KOPT-K1 (cell line): ENCODE measurements around the gene ZNF555.
"Not testable (repeated sequence)": the region's sequence is repeated elsewhere in the genome, so short reads cannot be mapped to it uniquely, and the experiment has no call there.

ENCODE experiments used
- H3K27ac ChIP-seq: fragments of 200-600 bp; sonication (generic); 2 replicates; pipeline ENCODE4 v1.5.1; 2016; ENCODE audit warnings: antibody characterized with exemption, mild to moderate bottlenecking, low read depth, low read length; ENCODE audit not compliant: poor library complexity, severe bottlenecking
- H3K36me3 ChIP-seq: fragments of 200-600 bp; sonication (generic); 2 replicates; pipeline ENCODE4 v1.5.1; 2017; ENCODE audit warnings: antibody characterized with exemption, mild to moderate bottlenecking, low read length, moderate library complexity; ENCODE audit not compliant: insufficient read depth
- H3K9me3 ChIP-seq: fragments of 200-600 bp; sonication (generic); 2 replicates; pipeline ENCODE4 v1.5.1; 2017; ENCODE audit warnings: antibody characterized with exemption, low read length, mild to moderate bottlenecking; ENCODE audit not compliant: insufficient read depth, poor library complexity, severe bottlenecking

ZNF555 gene

GRCh38 chr19:2840794-2841791 is at the start of gene ZNF555:
ZNF555 (plus strand) TSS chr19:2841475; CDS start chr19:2841573, 98 bp downstream.
- Histone ChIP-seq H3K9me3 (peaks cover 48% of the 10 kb centered on the region), H3K36me3 (no peaks in the 10 kb centered on the region), H3K27ac (peak within 1 kb of the TSS; percentile 62)

- Histone ChIP-seq H3K36me3 (peaks cover 97% of the 10 kb centered on the region), H3K27ac (no peak overlapping the region), H3K9me3 (no peaks in the 10 kb centered on the region)
Measured at GRCh38 chr19:2791876-2792275, 49.4 kb upstream of the ZNF555 start.

GRCh38 chr19:2792666-2793065 is 48.6 kb upstream of the ZNF555 start:
- peaks cover 97% of the 10 kb centered on the region for H3K36me3 ChIP-seq
- not testable (repeated sequence) for H3K27ac ChIP-seq, H3K9me3 ChIP-seq

- Histone ChIP-seq H3K27ac (no peak overlapping the region), H3K36me3 (peaks cover 95% of the 10 kb centered on the region), H3K9me3 (no peaks in the 10 kb centered on the region)
Measured at GRCh38 chr19:2793126-2793525, 48.1 kb upstream of the ZNF555 start.

GRCh38 chr19:2793577-2793976 is 47.7 kb upstream of the ZNF555 start:
- peaks cover 95% of the 10 kb centered on the region for H3K36me3 ChIP-seq
- H3K27ac ChIP-seq: no peak overlapping the region
- no peaks in the 10 kb centered on the region for H3K9me3 ChIP-seq

GRCh38 chr19:2795827-2796658 is 45.2 kb upstream of the ZNF555 start:
- Histone ChIP-seq H3K36me3 (peaks cover 96% of the 10 kb centered on the region), H3K27ac (no peak overlapping the region), H3K9me3 (no peaks in the 10 kb centered on the region)

GRCh38 chr19:2796659-2797266 is 44.5 kb upstream of the ZNF555 start:
- H3K9me3 ChIP-seq: no peaks in the 10 kb centered on the region
- H3K36me3 ChIP-seq: peaks cover 96% of the 10 kb centered on the region

GRCh38 chr19:2797280-2797679 is 44.0 kb upstream of the ZNF555 start:
- peaks cover 96% of the 10 kb centered on the region for H3K36me3 ChIP-seq
- H3K27ac ChIP-seq: no peak overlapping the region

More at GRCh38 chr19:2796659-2797266, 44.5 kb upstream of the ZNF555 start:
- H3K27ac ChIP-seq: no peak overlapping the region

GRCh38 chr19:2798158-2798685 is 43.1 kb upstream of the ZNF555 start:
- H3K27ac ChIP-seq: no peak overlapping the region
- no peaks in the 10 kb centered on the region for H3K9me3 ChIP-seq
- H3K36me3 ChIP-seq: peaks cover 98% of the 10 kb centered on the region

More at GRCh38 chr19:2797280-2797679, 44.0 kb upstream of the ZNF555 start:
- no peaks in the 10 kb centered on the region for H3K9me3 ChIP-seq

GRCh38 chr19:2798733-2799132 is 42.5 kb upstream of the ZNF555 start:
- H3K27ac ChIP-seq: no peak overlapping the region
- H3K36me3 ChIP-seq: peaks cover 98% of the 10 kb centered on the region
- no peaks in the 10 kb centered on the region for H3K9me3 ChIP-seq

GRCh38 chr19:2799273-2800020 is 41.8 kb upstream of the ZNF555 start:
- no peak overlapping the region for H3K27ac ChIP-seq
- peaks cover 98% of the 10 kb centered on the region for H3K36me3 ChIP-seq
- H3K9me3 ChIP-seq: no peaks in the 10 kb centered on the region

- no peaks in the 10 kb centered on the region for H3K9me3 ChIP-seq
- no peak overlapping the region for H3K27ac ChIP-seq
- peaks cover 98% of the 10 kb centered on the region for H3K36me3 ChIP-seq
Measured at GRCh38 chr19:2800506-2800905, 40.8 kb upstream of the ZNF555 start.

- Histone ChIP-seq H3K36me3 (peaks cover 96% of the 10 kb centered on the region), H3K27ac (no peak overlapping the region)
Measured at GRCh38 chr19:2802826-2803225, 38.4 kb upstream of the ZNF555 start.

More at GRCh38 chr19:2802826-2803225, 38.4 kb upstream of the ZNF555 start:
- no peaks in the 10 kb centered on the region for H3K9me3 ChIP-seq
